H9 (cell line): ENCODE results near the gene ABLIM1. TPM values are rescaled to one million over a fixed set of nuclear protein-coding genes. Genes with fewer than 3 reads are reported as not detected.

Experiments
- DNase-seq: peaks from one replicate; pipeline ENCODE4 v3.0.0-alpha.2; 2017
- H2AFZ ChIP-seq: one replicate; pipeline ENCODE4 v1.6.1; 2013; ENCODE audit warnings: mild to moderate bottlenecking, low read length, control low read depth, moderate library complexity
- H2AK5ac ChIP-seq: 2 replicates; pipeline ENCODE4 v1.6.1; 2013; ENCODE audit warnings: low read length, control low read depth, mixed read lengths; ENCODE audit not compliant: insufficient read length
- H2BK120ac ChIP-seq: one replicate; pipeline ENCODE4 v1.6.1; 2013; ENCODE audit warnings: low read depth, mild to moderate bottlenecking, low read length, control low read depth, inconsistent platforms; ENCODE audit not compliant: poor library complexity, severe bottlenecking
- H2BK12ac ChIP-seq: 2 replicates; pipeline ENCODE4 v1.6.1; 2013; ENCODE audit warnings: low read length, control low read depth, mixed read lengths, low read depth; ENCODE audit not compliant: insufficient read length
- H2BK15ac ChIP-seq: 2 replicates; pipeline ENCODE4 v1.6.1; 2013; ENCODE audit warnings: low read depth, low read length, control low read depth
- H2BK20ac ChIP-seq: one replicate; pipeline ENCODE4 v1.6.1; 2013; ENCODE audit warnings: low read depth, mild to moderate bottlenecking, low read length, control low read depth, inconsistent platforms; ENCODE audit not compliant: poor library complexity, severe bottlenecking
- H2BK5ac ChIP-seq: 2 replicates; pipeline ENCODE4 v1.6.1; 2013; ENCODE audit warnings: low read length, control low read depth, mixed read lengths; ENCODE audit not compliant: insufficient read length
- H3K14ac ChIP-seq: 2 replicates; pipeline ENCODE4 v1.6.1; 2013; ENCODE audit warnings: low read length, control low read depth; ENCODE audit not compliant: insufficient read depth
- H3K18ac ChIP-seq: 2 replicates; pipeline ENCODE4 v1.6.1; 2013; ENCODE audit warnings: low read depth, mild to moderate bottlenecking, mixed read lengths, low read length, control low read depth; ENCODE audit not compliant: insufficient read length
- H3K23ac ChIP-seq: 2 replicates; pipeline ENCODE4 v1.6.1; 2013; ENCODE audit warnings: low read length, control low read depth, mixed read lengths, low read depth; ENCODE audit not compliant: insufficient read length
- H3K23me2 ChIP-seq: 2 replicates; pipeline ENCODE4 v1.6.1; 2013; ENCODE audit warnings: low read depth, mild to moderate bottlenecking, mixed read lengths, low read length, control low read depth; ENCODE audit not compliant: insufficient read length, poor library complexity, severe bottlenecking
- H3K27ac ChIP-seq: 2 replicates; pipeline ENCODE4 v1.5.1; 2013; ENCODE audit warnings: low read length, control low read depth, mixed read lengths, low read depth; ENCODE audit not compliant: insufficient read length
- H3K27me3 ChIP-seq: 2 replicates; pipeline ENCODE4 v1.6.1; 2013; ENCODE audit warnings: low read length, control low read depth, inconsistent platforms; ENCODE audit not compliant: insufficient read depth
- H3K4ac ChIP-seq: 2 replicates; pipeline ENCODE4 v1.6.1; 2013; ENCODE audit warnings: low read depth, mild to moderate bottlenecking, control low read depth, inconsistent platforms, low read length, moderate library complexity
- H3K4me1 ChIP-seq: 2 replicates; pipeline ENCODE4 v1.6.1; 2013; ENCODE audit warnings: low read length, control low read depth, inconsistent platforms; ENCODE audit not compliant: insufficient read depth
- H3K4me2 ChIP-seq: 2 replicates; pipeline ENCODE4 v1.6.1; 2013; ENCODE audit warnings: low read length, control low read depth, mixed read lengths; ENCODE audit not compliant: insufficient read length, insufficient read depth
- H3K56ac ChIP-seq: 2 replicates; pipeline ENCODE4 v1.6.1; 2013; ENCODE audit warnings: low read depth, mild to moderate bottlenecking, mixed read lengths, low read length, control low read depth; ENCODE audit not compliant: insufficient read length
- H3K79me1 ChIP-seq: 2 replicates; pipeline ENCODE4 v1.6.1; 2013; ENCODE audit warnings: low read depth, mild to moderate bottlenecking, moderate library complexity, low read length, control low read depth, inconsistent platforms; ENCODE audit not compliant: insufficient read depth, poor library complexity, severe bottlenecking
- H3K79me2 ChIP-seq: 2 replicates; pipeline ENCODE4 v1.6.1; 2013; ENCODE audit warnings: low read length, control low read depth, inconsistent platforms; ENCODE audit not compliant: insufficient read depth
- H3K9ac ChIP-seq: 2 replicates; pipeline ENCODE4 v1.6.1; 2013; ENCODE audit warnings: low read length, control low read depth, mixed read lengths; ENCODE audit not compliant: insufficient read length; ENCODE audit errors: extremely low read depth
- H3K9me3 ChIP-seq: one replicate; pipeline ENCODE4 v1.6.1; 2013; ENCODE audit warnings: low read depth, low read length, inconsistent platforms; ENCODE audit not compliant: control insufficient read depth
- H3T11ph ChIP-seq: one replicate; pipeline ENCODE4 v1.6.1; 2013; ENCODE audit warnings: mild to moderate bottlenecking, low read length, control low read depth, inconsistent platforms
- H4K20me1 ChIP-seq: one replicate; pipeline ENCODE4 v1.6.1; 2013; ENCODE audit not compliant: control insufficient read depth, insufficient read length, insufficient read depth
- H4K5ac ChIP-seq: 2 replicates; pipeline ENCODE4 v1.6.1; 2013; ENCODE audit warnings: low read depth, mild to moderate bottlenecking, mixed read lengths, low read length, control low read depth; ENCODE audit not compliant: insufficient read length
- H4K8ac ChIP-seq: replicated peaks from 2 replicates; pipeline ENCODE4 v1.6.1; 2013; ENCODE audit warnings: low read length, control low read depth, mixed read lengths, low read depth; ENCODE audit not compliant: insufficient read length
- H4K91ac ChIP-seq: 2 replicates; pipeline ENCODE4 v1.6.1; 2013; ENCODE audit warnings: low read depth, mild to moderate bottlenecking, moderate library complexity, mixed read lengths, low read length, control low read depth; ENCODE audit not compliant: insufficient read length
- H3K27ac Mint-ChIP-seq, 3 experiments: 2 replicates in 2 of 3; 3 replicates in 1 of 3; pipeline ENCODE4 v1.8.0; 2020 to 2021; ENCODE audit warnings: mixed read lengths in 3 of 3, mild to moderate bottlenecking in 1 of 3, moderate library complexity in 1 of 3
- H3K27me3 Mint-ChIP-seq: 2 replicates; pipeline ENCODE4 v1.8.0; 2021; ENCODE audit warnings: low read depth, mild to moderate bottlenecking, moderate library complexity, mixed read lengths
- H3K36me3 Mint-ChIP-seq, 3 experiments: 2 replicates in 2 of 3; 3 replicates in 1 of 3; pipeline ENCODE4 v1.8.0; 2020 to 2021; ENCODE audit warnings: low read depth in 3 of 3, mixed read lengths in 3 of 3; ENCODE audit not compliant: insufficient read depth in 1 of 3
- H3K4me1 Mint-ChIP-seq, 2 experiments: 2 replicates each; pipeline ENCODE4 v1.8.0; 2020; ENCODE audit warnings: mixed read lengths in 2 of 2
- H3K4me3 Mint-ChIP-seq, 2 experiments: 2 replicates in 1 of 2; 3 replicates in 1 of 2; pipeline ENCODE4 v1.8.0; 2020 to 2021; ENCODE audit warnings: mild to moderate bottlenecking in 2 of 2, mixed read lengths in 2 of 2, moderate library complexity in 1 of 2
- H3K9me3 Mint-ChIP-seq, 2 experiments: 2 replicates in 1 of 2; 3 replicates in 1 of 2; pipeline ENCODE4 v1.8.0; 2020; ENCODE audit warnings: mild to moderate bottlenecking in 2 of 2, mixed read lengths in 2 of 2, moderate library complexity in 1 of 2
- WGBS: extraction: QIAGEN DNeasy Blood & Tissue Kit; methylation state at CpG from one replicate; pipeline ENCODE4 v1.1.7; 2013; ENCODE audit warnings: missing lambda C conversion rate, low lambda C conversion rate, mixed read lengths; ENCODE audit not compliant: insufficient read length; ENCODE audit errors: extremely low coverage; 5-methylcytosine and 5-hydroxymethylcytosine counted together
- total RNA-seq: library from RNA; stranded (reverse); gene quantifications from 2 replicates; pipeline ENCODE4 v1.2.1, GENCODE V29; 2021
- TF ChIP-seq, protein P1 (sequence below): fragments of 200-600 bp; sonication (generic); conservative IDR thresholded peaks from 3 replicates; pipeline ENCODE4 v1.8.0; 2021; ENCODE audit warnings: antibody characterized with exemption, mild to moderate bottlenecking

The ABLIM1 gene
- total RNA-seq, 1 experiment from 2014 or later = 32.1 TPM

DNA sequence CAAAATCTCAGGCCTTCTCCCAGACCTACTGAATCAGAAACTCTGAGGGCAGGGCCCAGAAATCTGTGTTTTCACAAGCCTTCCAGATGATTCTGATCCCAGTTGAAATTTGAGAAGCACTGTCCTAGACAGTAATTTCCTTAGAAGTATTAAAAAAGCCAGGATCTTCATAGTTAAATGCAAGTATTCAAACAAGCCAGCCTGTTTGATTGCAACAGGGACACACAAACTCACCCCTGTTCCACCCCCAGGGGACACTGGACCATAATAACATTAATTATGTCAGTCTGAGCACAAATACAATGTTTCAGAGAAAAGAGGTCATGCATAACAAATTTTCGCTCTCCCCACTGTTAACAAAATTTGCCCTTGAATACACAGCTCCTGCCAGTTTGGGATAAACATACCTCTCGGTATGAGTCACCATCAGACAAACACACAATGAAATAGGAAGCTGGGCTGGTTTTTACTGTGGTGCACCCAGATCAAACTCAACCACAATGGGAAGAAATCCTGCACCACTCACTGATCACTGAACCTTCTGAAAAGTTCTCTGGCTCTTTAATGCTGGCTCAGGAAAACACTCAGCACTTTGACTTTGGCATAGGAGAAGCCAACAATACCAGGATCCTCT is 34.3 kb downstream of the ABLIM1 start:
- Histone ChIP-seq H3K9me3 (no peaks in the 10 kb centered on the region), H4K5ac (no peak overlapping the region), H3K4ac (no peak overlapping the region), H3K27ac (peak overlapping the region; percentile 15), H3K9ac (no peak overlapping the region), H3K79me1 (no peaks in the 10 kb centered on the region), H3K56ac (no peak overlapping the region), H3K4me1 (peaks cover 5% of the 10 kb centered on the region; the same call in 1 of the 2 replicates), H3K14ac (no peak overlapping the region), H2BK15ac (no peak overlapping the region), H2BK120ac (no peak overlapping the region), H3T11ph (no peak overlapping the region), H3K18ac (no peak overlapping the region), H3K79me2 (no peaks in the 10 kb centered on the region), H2AK5ac (no peak overlapping the region), H2BK20ac (no peak overlapping the region), H3K4me2 (no peak overlapping the region), H3K23me2 (no peaks in the 10 kb centered on the region), H2BK12ac (no peak overlapping the region), H2BK5ac (no peak overlapping the region), H4K8ac (no peak overlapping the region), H2AFZ (no peak overlapping the region), H4K91ac (no peak overlapping the region), H3K23ac (no peak overlapping the region), H3K27me3 (no peaks in the 10 kb centered on the region), H4K20me1 (no peaks in the 10 kb centered on the region)
- H3K27me3 Mint-ChIP-seq = peaks cover 2% of the 10 kb centered on the region; the same call in 1 of the 2 replicates
- H3K9me3 Mint-ChIP-seq = peaks cover 3 to 6% of the 10 kb centered on the region in 2 experiments; a peak in 2 of 5 replicates
- H3K27ac Mint-ChIP-seq = peak overlapping the region; percentile 37 to 80 (median 51); a peak in 4 of 7 replicates
- H3K4me3 Mint-ChIP-seq = no peak overlapping the region
- H3K36me3 Mint-ChIP-seq = no peaks in the 10 kb centered on the region; a peak in 1 of 7 replicates
- WGBS = no CpG with 5 or more reads among the region's 2 CpGs
- peaks cover 21 to 35% of the 10 kb centered on the region in 2 experiments for H3K4me1 Mint-ChIP-seq
- no peak for DNase-seq
- TF ChIP-seq, protein P1, sequence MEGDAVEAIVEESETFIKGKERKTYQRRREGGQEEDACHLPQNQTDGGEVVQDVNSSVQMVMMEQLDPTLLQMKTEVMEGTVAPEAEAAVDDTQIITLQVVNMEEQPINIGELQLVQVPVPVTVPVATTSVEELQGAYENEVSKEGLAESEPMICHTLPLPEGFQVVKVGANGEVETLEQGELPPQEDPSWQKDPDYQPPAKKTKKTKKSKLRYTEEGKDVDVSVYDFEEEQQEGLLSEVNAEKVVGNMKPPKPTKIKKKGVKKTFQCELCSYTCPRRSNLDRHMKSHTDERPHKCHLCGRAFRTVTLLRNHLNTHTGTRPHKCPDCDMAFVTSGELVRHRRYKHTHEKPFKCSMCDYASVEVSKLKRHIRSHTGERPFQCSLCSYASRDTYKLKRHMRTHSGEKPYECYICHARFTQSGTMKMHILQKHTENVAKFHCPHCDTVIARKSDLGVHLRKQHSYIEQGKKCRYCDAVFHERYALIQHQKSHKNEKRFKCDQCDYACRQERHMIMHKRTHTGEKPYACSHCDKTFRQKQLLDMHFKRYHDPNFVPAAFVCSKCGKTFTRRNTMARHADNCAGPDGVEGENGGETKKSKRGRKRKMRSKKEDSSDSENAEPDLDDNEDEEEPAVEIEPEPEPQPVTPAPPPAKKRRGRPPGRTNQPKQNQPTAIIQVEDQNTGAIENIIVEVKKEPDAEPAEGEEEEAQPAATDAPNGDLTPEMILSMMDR = no peak
